Esophagus mucosa (tissue), 1 donor: Measurements from ENCODE around the gene GPRC5C. TPM values are rescaled to one million over a fixed set of nuclear protein-coding genes. Genes with fewer than 3 reads are reported as not detected.

Experiments used
- ATAC-seq: fragments of 200-7000 bp; cut with Tn5 transposase; one replicate; pipeline ENCODE4 v1.9.1; 2020
- total RNA-seq: library from RNA; stranded (reverse); gene quantifications from one replicate; pipeline ENCODE4 v1.2.4, GENCODE V29; 2023
- donor health status: DM: yes; HTN: yes; CAD: no.

The GPRC5C gene
- total RNA-seq, 1 donor from 2014 or later = 13.0 TPM

- ATAC-seq = no peak
Observed at GRCh38 chr17:74433421-74434121, 1.7 kb downstream of the GPRC5C start.

GRCh38 chr17:74435775-74436359 is 4.0 kb downstream of the GPRC5C start:
- no peak for ATAC-seq

GRCh38 chr17:74437702-74438101 is 5.8 kb downstream of the GPRC5C start:
- ATAC-seq = no peak

- ATAC-seq = no peak
Observed at GRCh38 chr17:74439691-74440567, 8.0 kb downstream of the GPRC5C start.

- no peak for ATAC-seq
Observed at GRCh38 chr17:74441537-74441936, 9.6 kb downstream of the GPRC5C start.

- no peak for ATAC-seq
Observed at GRCh38 chr17:74442291-74442669, 10.4 kb downstream of the GPRC5C start.

GRCh38 chr17:74442670-74443515 is 11.0 kb downstream of the GPRC5C start:
- ATAC-seq = peak; percentile 83

GRCh38 chr17:74443516-74444296 is 11.8 kb downstream of the GPRC5C start:
- no peak for ATAC-seq

- ATAC-seq = no peak
Observed at GRCh38 chr17:74444406-74444805, 12.5 kb downstream of the GPRC5C start.

- ATAC-seq = no peak
Observed at GRCh38 chr17:74445158-74445557, 13.3 kb downstream of the GPRC5C start.

GRCh38 chr17:74446551-74447500 is 14.9 kb downstream of the GPRC5C start:
- ATAC-seq = no peak

GRCh38 chr17:74447628-74448159 is 15.8 kb downstream of the GPRC5C start:
- no peak for ATAC-seq

GRCh38 chr17:74448756-74449155 is 16.9 kb downstream of the GPRC5C start:
- no peak for ATAC-seq

- ATAC-seq = no peak
Observed at GRCh38 chr17:74449306-74449705, 17.4 kb downstream of the GPRC5C start.

- ATAC-seq = no peak
Observed at GRCh38 chr17:74449773-74450172, 17.9 kb downstream of the GPRC5C start.

- ATAC-seq = no peak
Observed at GRCh38 chr17:74450231-74450630, 18.3 kb downstream of the GPRC5C start.

GRCh38 chr17:74450925-74451403 is 19.1 kb downstream of the GPRC5C start:
- ATAC-seq = no peak

- no peak for ATAC-seq
Observed at GRCh38 chr17:74451557-74451956, 19.7 kb downstream of the GPRC5C start.

GRCh38 chr17:74452033-74452840 is 20.3 kb downstream of the GPRC5C start:
- ATAC-seq = no peak
